Sigmoid colon (tissue), 3 donors: ENCODE results near the gene TRIM24.

Source experiments
- POLR2A ChIP-seq, 2 donors: fragments of 450-650 bp; IDR thresholded peaks; one replicate each; pipeline ENCODE4 v1.6.1; 2016; ENCODE audit warnings: antibody characterized with exemption in 2 of 2, mild to moderate bottlenecking in 2 of 2, moderate library complexity in 2 of 2
- TF ChIP-seq, protein P1 (sequence below), 4 experiments: fragments of 450-650 bp in 3 of 4; fragments of 200-600 bp in 1 of 4; IDR thresholded peaks; one replicate each; pipeline ENCODE4 v1.5.1; 2016 to 2019; ENCODE audit warnings: antibody characterized with exemption in 4 of 4, mild to moderate bottlenecking in 3 of 4, moderate library complexity in 2 of 4

DNA sequence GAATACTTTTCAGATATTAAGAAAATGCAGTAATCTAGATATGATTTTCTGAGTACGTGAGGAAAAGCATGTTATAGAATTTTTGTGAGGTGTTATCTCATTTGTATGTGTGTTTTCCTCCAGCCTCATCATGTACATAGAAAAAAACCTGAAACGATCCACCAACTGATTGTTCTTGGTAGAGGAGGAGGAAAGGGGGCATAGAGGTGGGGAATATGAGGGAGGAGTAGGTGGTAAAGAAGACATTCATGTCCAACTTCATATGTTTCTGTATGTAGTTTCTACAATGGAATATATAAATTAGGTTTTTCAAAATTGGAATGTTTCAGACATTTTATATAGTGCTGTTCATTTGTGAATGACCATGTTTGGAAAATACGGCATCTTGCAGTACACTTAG lies 109.4 kb downstream of the TRIM24 start:
- TF ChIP-seq, protein P1, sequence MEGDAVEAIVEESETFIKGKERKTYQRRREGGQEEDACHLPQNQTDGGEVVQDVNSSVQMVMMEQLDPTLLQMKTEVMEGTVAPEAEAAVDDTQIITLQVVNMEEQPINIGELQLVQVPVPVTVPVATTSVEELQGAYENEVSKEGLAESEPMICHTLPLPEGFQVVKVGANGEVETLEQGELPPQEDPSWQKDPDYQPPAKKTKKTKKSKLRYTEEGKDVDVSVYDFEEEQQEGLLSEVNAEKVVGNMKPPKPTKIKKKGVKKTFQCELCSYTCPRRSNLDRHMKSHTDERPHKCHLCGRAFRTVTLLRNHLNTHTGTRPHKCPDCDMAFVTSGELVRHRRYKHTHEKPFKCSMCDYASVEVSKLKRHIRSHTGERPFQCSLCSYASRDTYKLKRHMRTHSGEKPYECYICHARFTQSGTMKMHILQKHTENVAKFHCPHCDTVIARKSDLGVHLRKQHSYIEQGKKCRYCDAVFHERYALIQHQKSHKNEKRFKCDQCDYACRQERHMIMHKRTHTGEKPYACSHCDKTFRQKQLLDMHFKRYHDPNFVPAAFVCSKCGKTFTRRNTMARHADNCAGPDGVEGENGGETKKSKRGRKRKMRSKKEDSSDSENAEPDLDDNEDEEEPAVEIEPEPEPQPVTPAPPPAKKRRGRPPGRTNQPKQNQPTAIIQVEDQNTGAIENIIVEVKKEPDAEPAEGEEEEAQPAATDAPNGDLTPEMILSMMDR (IDR thresholded peaks at IDR 0.05): no peak
- TF ChIP-seq POLR2A (IDR thresholded peaks at IDR 0.05): no peak
